ENCODE data around the gene RPS3.

RPS3 gene

DNA sequence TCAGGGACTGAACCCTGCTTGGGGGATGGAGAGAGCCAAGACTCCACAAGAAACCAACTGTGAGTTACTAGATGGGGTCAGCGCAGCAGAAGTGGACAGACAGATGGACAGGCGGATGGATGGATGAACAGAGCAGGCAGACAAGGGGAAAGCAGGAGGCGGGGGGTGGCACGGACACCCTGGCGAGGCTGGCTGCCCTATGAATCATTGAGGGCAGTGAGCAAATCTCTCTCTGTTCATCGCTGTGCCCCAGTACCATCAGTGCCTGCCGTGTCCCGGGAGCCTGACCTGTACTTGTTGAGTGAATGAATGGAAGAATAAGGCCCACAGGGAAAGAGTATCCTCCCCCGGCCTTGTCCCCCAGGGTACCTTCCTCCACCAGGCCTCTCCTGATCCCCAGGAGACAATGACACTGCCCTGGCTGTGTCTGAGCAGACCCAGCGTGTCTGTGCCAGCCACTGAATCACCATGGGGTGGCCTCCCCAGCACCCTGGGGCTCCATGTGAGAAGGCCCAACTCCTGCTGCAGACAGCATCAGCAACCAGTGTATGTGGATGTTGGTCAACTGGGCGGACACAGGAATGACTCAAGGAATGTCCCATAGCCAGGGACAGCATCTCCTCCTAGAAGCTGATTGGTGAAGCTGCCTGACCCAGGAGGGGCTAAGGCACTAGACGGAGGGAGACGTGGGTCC is 38.8 kb downstream of the RPS3 start:
- DNase-seq: no peak

DNA sequence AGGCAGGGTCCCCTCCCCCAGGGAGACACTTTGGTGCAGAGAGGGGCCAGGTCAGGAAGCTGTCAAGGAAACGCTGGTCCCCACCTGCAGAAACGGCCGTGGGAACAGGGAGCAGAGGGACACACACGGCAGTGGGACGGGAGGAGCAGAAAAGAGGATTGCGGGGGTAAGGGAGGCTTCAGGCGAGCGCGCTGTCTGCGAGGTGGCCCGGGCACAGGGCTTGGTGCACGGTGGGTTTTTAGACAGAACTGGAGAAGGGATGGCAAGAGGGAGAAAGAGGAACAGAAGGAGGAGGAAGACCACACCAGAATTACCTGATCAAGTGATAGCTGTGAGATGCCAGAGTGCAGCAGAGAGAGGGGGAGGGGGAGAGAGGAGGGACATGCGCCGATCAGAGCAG is 39.7 kb downstream of the RPS3 start:
- no peak for DNase-seq

DNA sequence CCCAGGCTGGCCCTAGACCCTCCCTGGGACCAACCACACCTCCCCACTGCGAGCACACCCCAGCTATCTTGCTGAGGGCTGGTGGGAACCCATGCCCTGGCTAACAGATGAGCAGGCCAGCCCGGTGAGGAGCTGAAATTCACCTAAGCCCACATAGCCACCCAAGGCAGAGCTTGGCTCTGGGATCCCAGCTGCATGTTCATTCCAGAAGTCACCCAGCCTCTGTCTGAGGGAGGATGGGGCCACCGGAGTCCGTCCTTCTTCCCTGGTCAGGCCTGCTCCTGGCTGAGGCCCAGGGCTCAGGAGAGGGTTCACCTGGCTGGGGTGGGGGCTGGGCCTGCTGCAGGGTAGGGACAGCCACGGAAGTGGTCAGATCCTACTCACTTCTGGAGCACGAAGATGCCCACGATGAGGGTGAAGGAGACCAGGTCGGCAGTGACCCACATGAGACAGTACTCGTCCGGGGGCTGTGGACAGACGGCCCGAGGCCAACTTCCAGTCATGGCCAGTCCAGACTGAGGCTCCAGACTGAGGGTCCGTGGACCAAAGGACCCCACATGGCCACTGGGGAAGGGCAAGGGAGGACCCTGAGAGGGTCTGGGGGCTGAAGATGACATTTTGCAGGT is 40.3 kb downstream of the RPS3 start:
- no peak for DNase-seq

DNA sequence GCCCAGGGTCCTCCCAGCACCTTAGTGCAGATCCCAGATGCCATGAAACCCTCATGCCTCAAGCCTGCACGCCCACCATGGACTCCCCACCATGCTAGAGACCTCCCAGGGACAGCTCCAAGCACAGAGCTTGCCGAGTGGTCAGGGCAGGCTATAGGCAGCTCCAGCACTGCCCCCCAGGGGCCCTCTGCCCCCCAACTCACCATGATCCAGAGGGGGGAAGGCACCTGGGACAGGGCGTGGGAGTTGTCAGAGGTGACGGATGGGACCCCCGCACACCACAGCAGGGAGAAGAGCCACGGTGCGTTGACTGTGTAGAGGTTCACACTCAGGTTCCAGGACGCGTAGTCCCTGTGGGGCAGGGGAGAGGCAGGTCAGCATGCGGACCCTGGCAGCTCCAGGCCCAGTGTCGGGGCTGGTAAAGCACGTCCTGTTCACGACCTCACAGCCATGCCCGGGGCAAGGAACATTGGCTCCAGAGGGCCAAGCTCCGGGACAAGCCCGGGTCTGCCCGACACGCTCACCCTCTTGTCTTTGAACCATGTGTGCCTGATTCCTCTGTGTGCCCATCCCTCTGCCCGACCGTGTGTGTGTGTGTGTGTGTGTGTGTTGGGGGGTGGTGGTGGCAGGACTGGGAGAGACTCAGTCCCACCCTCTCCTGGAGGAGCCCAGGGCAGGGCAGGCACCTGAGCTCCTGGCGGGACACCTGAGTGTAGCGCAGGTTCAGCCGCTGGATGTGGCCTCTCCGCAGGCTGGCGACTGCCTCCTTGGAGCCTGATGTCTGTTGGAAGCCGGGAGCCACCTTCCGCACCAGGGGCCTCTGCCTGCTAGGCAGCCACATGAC is 41.9 kb downstream of the RPS3 start:
- no peak for DNase-seq

DNA sequence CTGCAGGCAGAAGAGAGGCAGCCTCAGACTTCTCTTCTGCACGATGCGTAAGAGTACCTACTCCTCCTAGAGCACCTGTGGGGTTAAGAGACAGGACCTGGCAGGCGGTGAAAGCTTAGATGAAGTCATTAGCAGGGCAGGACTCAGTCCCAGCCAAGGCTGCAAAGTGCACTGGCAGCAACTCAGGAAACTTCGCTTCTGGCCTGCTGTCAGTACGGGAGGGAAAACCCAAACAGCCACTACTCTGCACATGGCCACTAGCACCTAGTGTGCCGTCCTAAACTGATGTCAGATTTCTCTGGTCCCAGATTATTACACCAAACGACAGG is 42.5 kb downstream of the RPS3 start:
- no peak for DNase-seq

DNA sequence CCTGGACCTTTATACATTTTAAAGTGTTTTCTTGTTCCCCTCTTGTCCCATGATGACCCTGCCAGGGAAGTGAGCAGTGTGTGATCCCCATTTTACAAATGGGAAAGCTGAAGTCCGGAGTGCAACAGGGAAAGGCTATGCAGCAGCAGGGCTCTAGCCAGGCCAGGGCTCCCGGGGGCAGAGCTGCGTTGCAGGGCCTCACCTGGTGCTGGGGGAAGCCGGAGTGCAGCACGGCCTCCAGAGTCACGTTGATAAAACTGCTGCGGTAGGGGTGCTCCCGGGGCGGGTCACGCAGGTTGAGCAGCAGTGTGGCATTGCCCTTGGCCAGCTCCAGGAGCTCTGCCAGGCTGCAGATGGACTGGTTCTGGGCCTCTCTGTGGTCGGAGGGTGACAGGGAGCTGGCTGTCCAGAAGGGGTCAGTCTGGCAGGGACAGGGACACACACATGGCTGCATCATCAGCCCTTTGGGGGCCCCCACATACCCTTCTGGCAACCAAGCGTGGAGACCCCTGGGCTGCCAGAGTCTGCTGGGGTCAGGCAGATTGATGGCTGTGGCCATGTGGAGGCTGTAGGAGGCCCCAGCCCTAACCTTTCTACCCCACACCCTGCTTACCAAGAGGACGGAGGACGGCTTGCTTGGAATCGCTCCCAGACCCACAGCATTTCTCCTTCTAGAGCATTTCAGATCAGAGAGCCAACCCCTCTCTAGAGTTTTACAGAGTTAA is 43.0 kb downstream of the RPS3 start:
- no peak for DNase-seq

DNA sequence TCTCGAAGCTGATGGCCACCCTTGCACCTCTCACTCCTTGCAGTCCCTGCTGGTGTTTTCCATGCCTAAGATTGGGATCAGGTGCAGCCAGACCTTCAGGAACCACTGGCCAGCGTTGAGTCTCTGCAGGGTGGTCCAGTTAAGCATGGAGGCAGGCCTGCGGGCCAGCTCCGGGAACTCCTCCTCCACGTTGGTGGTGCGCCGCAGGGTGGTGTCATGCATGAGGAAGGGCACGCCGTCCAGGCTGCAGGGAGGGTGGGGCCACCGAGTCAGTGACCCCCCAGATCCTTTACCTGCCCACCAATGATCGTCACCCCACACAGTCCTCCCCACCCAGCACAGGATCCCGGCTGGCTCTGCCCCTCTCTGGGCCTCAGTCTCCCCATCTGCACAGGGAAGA is 43.7 kb downstream of the RPS3 start:
- DNase-seq: no peak

DNA sequence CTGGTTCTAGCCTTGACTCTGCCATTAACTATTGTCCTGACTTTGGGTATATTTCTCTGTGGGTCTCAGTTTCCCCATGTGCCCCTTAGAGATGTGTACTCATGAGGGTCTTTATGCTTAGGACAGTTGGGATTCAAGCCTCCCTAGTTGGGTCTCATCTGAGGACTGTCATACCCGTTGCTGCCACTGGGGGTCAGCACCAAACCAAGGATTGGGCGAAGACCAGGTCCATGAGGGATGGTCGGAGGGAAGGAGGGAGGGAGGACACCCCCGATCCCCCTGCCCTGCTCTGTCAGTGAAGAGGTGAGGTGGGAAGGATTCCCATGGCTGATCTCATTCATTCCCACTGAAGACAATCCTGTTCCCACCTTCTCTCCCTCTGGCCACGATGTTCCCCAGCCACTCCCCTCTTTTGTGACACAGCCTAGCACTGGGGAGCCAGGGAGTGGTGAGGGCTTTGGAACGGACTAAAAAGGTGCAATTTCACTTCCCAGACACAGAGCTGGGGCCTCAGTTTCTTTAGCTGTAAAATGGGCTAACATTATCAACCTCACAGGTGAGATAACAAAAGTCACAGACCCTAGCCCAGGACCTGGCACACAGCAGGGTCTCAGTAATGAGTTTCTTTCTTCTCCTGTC is 46.1 kb downstream of the RPS3 start:
- DNase-seq: peak; percentile 61

DNA sequence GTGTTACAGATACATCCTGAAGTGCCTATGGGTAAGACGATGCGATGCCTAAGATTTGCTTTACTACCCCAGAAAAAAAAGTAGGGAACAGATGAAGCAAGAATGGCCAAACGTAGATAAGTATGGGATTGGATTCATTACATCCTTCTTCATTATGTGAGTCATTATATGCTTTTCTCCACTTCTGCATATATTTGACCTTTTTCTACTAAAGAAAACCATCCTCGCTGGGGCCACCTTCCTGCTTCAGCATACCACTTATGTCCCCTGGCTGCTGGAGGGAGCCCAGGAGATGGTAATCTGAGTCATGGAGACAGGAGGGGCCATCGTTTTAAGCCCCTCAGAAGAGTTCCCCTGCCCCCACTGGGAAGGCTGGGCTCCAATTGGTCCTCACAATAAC is 48.1 kb downstream of the RPS3 start:
- DNase-seq: no peak

DNA sequence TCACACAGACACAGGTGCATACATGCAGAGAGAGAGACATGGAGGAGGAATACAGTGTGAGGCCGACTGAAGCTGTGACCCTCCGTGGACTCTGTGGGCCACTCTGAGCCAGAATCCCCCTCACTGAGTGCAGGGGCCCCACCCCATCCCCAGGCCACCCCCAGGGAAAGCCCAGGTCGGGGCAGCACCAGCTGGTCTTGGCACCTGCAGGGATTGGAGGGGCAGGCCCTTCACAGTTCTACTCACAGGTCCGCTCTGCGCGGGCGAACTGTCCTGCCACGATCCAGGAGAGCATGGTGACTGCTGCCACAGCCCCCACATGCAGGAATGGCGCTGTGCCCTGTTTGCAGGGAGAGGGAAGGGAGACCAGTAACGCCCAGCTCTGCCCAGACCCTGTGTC is 50.0 kb downstream of the RPS3 start:
- no peak for DNase-seq

DNA sequence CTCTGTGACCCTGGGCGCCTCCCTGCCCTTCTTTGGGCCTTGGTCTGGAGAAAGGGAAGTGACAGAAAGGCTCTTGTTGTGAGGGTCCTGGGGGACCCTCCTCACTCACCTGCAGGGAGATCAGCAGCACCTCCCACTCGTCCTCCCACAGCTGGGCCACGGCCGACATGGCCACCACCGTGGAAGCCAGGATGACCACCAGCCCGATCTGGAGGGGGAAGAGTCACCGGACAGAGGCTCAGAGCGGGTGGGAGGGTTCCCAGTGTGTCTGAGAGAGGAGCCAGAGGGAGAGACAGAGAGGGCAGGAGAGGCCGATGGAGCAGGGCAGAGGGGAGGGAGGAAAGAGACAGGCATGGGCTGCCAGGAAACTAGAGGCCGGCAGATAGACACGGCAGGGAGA is 50.5 kb downstream of the RPS3 start:
- DNase-seq: no peak

DNA sequence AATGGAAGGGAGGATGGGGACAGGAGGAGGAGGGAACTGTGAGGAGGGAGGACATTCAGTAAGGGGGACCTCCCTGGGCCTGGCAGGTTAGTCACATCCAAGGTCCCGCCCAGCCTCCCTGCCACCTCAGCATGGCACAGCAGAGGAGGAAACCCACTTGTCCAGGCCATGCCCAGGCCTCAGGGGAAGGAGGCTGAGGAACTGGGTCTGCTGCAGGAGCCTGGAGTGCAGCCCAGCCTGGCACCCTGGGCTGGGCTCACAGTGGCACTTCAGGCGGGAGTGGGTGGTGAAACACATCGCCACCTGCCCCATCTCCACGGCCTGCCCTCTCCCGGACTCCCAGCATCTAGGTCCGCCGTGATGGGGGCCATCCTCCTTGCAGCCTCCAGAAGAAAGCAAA is 50.9 kb downstream of the RPS3 start:
- DNase-seq: no peak

DNA sequence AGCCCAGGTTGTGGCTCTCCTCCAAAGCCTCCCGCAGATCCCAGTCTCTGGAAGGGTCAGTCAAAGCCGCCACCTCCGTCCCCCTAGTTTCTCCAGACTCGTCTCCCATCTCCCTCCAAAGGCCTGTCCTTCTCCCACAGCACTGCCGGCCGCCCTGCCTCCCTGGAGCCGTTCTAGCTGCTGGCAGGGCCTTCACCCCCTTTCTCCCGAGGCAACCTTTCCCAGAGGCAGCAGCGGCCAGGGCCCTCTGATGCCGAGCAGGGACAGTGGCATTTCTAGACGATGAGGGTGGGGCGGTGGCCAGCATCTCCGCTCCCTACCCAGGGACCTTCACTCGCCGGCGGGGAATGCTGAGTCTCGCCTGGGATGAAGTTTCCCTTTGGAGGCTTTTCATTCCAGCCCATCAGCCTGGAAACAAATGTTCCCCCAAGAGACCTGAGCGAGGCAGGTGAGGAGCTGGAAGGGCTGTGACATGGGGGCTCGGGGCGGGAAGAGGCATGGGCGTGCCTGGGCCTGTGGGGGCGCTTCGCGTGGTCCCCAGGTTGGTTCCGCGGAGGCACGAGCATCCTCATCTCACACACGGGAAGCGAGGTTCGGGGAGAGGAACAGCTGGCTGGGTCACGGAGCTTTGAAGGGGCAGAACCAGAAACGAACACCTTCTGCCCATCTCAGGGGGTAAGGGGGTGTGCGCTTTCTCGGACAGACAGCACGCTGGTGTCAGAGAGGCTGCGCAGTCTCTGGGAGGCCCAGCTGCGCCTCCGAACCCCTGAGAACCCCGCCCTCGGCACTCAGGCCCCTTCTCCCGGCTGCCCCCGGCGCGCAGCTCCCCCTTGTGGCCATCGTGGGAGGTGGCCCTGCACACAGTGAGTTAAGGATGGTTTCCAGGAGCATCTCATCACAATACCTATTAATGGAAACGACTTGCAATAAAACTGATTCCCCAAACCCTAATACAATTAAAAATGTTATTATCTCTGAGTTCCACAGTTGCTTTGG is 51.8 kb downstream of the RPS3 start:
- no peak for DNase-seq

DNA sequence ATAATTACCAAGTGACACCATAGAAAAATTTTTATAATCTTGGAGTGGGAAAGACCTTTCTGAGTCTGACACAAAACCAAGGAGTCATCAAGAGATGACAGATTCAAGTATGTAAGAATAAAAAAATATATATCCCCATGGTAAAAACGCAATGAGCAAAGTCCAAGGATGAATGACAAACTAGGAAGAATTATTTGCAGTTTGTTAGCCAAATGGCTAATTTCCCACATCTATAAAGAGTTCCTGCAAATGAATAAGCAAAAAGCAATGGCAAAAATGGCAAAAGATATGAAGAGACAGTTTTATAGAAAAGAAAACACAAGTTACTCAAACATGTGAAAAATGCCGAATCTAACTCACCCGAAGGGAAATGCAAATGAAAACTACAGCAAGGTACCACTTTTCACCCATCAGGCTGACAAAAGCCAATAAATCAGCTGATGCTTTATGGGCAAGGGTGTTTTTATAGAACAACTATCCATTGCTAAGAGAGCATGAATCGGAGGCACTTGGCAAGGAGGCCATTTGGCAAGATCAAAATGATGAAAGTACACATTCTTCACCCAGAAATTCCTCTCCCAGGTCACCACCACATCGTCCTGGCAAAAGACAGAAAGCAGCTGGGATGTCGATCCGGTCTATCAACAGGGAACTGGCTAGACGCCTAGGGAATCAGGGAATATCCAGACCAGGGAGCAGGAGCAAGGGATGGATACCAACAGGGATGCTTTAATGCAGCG is 54.8 kb downstream of the RPS3 start:
- DNase-seq: no peak

DNA sequence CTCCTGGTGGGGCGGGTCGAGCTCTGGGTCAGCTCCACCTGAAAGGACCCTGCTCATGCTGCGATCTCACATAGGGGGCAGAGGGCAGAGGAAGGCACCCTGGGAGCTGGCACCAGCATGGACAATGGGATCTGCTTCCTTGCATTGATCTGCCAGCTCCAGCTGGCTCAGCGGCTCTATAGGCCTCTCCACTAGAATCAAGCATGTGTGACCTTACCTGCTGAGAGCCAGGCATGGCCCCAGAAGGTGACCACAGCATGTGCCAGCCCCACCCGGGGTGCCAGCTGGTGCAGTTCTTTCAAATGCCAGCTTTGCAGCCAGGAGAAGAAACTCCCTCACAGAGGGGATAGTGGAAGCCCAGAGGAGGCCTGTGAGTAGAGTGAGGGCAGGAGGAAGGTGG is 55.7 kb downstream of the RPS3 start:
- no peak for DNase-seq

Data from activated CD4-positive, alpha-beta T cell treated with anti-CD3 and anti-CD28 coated beads for 1 hour (primary cell).